ENCODE results near the gene HECW1. TPM values are rescaled to one million over a fixed set of nuclear protein-coding genes. Genes with fewer than 3 reads are reported as not detected.
A peak's percentile ranks its signal among the peaks of the same experiment; 100 is the strongest.

The HECW1 gene
- total RNA-seq, 2 experiments from 2014 or later: not detected

DNA sequence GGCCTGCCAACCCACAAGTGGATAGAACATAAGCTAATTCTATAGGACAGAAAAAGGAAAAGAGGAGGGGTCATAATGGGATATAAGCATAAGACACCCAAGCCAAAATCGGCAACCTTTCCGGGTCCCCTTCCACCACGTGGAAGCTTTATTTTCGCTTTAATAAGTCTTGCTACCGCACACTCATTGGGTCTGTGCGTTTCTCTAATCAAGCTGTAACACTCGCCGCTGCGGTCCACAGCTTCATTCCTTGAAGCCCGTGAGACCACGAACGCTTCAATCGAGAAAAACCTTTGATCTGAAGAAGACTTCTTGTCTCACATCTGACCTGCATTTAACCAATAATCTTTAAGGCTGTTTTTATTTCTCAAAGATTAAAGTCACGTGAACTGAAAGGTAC is 35.8 kb upstream of the HECW1 start:
- Mint-ChIP-seq H3K27me3 (peaks cover 24% of the 10 kb centered on the region), H3K27ac (no peak overlapping the region), H3K36me3 (ENCODE audit: low read depth) (no peaks in the 10 kb centered on the region), H3K4me3 (no peak overlapping the region), H3K4me1 (ENCODE audit: low read depth) (peaks cover 5% of the 10 kb centered on the region), H3K9me3 (no peaks in the 10 kb centered on the region)
- TF ChIP-seq, protein P1, sequence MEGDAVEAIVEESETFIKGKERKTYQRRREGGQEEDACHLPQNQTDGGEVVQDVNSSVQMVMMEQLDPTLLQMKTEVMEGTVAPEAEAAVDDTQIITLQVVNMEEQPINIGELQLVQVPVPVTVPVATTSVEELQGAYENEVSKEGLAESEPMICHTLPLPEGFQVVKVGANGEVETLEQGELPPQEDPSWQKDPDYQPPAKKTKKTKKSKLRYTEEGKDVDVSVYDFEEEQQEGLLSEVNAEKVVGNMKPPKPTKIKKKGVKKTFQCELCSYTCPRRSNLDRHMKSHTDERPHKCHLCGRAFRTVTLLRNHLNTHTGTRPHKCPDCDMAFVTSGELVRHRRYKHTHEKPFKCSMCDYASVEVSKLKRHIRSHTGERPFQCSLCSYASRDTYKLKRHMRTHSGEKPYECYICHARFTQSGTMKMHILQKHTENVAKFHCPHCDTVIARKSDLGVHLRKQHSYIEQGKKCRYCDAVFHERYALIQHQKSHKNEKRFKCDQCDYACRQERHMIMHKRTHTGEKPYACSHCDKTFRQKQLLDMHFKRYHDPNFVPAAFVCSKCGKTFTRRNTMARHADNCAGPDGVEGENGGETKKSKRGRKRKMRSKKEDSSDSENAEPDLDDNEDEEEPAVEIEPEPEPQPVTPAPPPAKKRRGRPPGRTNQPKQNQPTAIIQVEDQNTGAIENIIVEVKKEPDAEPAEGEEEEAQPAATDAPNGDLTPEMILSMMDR (IDR thresholded peaks at IDR 0.05): no peak
- CTCF ChIA-PET: interaction anchor here (1.4 to 2.4 kb wide), 2 partner anchors 135 to 148 kb away, joined by 4 to 9 read pairs; no protein-coding TSS in a partner anchor
- intact Hi-C loops (cut with micrococcal nuclease): no loop called here
- peak; percentile 12 for ATAC-seq
- no peak for DNase-seq
- POLR2A ChIA-PET: no interaction called here

- DNase-seq: no peak
- no peak for ATAC-seq
- POLR2A ChIA-PET: no interaction called here
- intact Hi-C loops (cut with micrococcal nuclease): no loop called here
- Mint-ChIP-seq H3K4me3 (no peak overlapping the region), H3K9me3 (no peaks in the 10 kb centered on the region), H3K27ac (no peak overlapping the region), H3K27me3 (peaks cover 29% of the 10 kb centered on the region), H3K36me3 (ENCODE audit: low read depth) (no peaks in the 10 kb centered on the region), H3K4me1 (ENCODE audit: low read depth) (peaks cover 5% of the 10 kb centered on the region)
- TF ChIP-seq, protein P1 (IDR thresholded peaks at IDR 0.05): no peak
- CTCF ChIA-PET: interaction anchor here (2.4 kb wide), 1 partner anchor 136 kb away, joined by 9 read pairs; no protein-coding TSS in a partner anchor
These were observed 35.2 kb upstream of the HECW1 start for GRCh38 chr7:43077285-43077684.

GRCh38 chr7:43077732-43078391 is 34.6 kb upstream of the HECW1 start:
- peaks cover 33% of the 10 kb centered on the region for H3K27me3 Mint-ChIP-seq
- intact Hi-C loops (cut with micrococcal nuclease): no loop called here
- H3K36me3 Mint-ChIP-seq (ENCODE audit: low read depth): no peaks in the 10 kb centered on the region
- ChIA-PET CTCF (interaction anchor here (2.4 kb wide), 1 partner anchor 137 kb away, joined by 9 read pairs; no protein-coding TSS in a partner anchor), POLR2A (no interaction called here)
- no peak for ATAC-seq
- peaks cover 5% of the 10 kb centered on the region for H3K4me1 Mint-ChIP-seq (ENCODE audit: low read depth)
- H3K9me3 Mint-ChIP-seq: no peaks in the 10 kb centered on the region
- no peak for DNase-seq
- H3K4me3 Mint-ChIP-seq: no peak overlapping the region
- TF ChIP-seq, protein P1 (IDR thresholded peaks at IDR 0.05): no peak
- no peak overlapping the region for H3K27ac Mint-ChIP-seq

DNA sequence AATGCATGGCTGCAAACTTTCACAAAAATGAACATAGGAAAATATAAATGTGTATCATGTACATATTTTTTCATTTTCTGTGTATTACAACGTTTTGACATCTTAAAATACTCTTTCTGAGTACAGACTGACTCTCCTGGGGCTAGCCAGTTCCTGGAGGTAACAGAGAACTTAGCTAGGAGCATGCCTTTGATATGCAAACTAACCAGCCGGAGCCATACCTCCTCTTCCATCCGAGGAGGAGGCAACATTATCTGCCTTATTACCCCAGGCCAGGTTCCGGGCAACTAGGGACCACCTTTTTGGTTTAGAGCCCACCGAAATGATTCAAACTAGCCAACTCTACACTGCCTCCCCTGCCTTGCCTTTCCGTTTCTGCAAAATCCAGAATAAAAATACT is 33.7 kb upstream of the HECW1 start:
- no peaks in the 10 kb centered on the region for H3K36me3 Mint-ChIP-seq (ENCODE audit: low read depth)
- intact Hi-C loops (cut with micrococcal nuclease): no loop called here
- H3K4me3 Mint-ChIP-seq: no peak overlapping the region
- POLR2A ChIA-PET: no interaction called here
- CTCF ChIA-PET: no interaction called here
- no peaks in the 10 kb centered on the region for H3K9me3 Mint-ChIP-seq
- DNase-seq: no peak
- H3K4me1 Mint-ChIP-seq (ENCODE audit: low read depth): peaks cover 5% of the 10 kb centered on the region
- H3K27me3 Mint-ChIP-seq: peaks cover 31% of the 10 kb centered on the region
- no peak for ATAC-seq
- no peak overlapping the region for H3K27ac Mint-ChIP-seq
- TF ChIP-seq, protein P1 (IDR thresholded peaks at IDR 0.05): no peak

- Mint-ChIP-seq H3K36me3 (ENCODE audit: low read depth) (no peaks in the 10 kb centered on the region), H3K4me1 (ENCODE audit: low read depth) (no peaks in the 10 kb centered on the region), H3K27me3 (peaks cover 44% of the 10 kb centered on the region), H3K27ac (no peak overlapping the region), H3K4me3 (no peak overlapping the region), H3K9me3 (no peaks in the 10 kb centered on the region)
- intact Hi-C loops (cut with micrococcal nuclease): no loop called here
- TF ChIP-seq, protein P1 (IDR thresholded peaks at IDR 0.05): no peak
- DNase-seq (no peak), ATAC-seq (no peak)
- POLR2A ChIA-PET: no interaction called here
- CTCF ChIA-PET: no interaction called here
These were observed 30.8 kb upstream of the HECW1 start for GRCh38 chr7:43081603-43082002.

Measured in activated CD8-positive, alpha-beta T cell treated with anti-CD3 and anti-CD28 coated beads for 36 hours (primary cell).